ENCODE data around the gene ASRGL1.

ASRGL1 gene

DNA sequence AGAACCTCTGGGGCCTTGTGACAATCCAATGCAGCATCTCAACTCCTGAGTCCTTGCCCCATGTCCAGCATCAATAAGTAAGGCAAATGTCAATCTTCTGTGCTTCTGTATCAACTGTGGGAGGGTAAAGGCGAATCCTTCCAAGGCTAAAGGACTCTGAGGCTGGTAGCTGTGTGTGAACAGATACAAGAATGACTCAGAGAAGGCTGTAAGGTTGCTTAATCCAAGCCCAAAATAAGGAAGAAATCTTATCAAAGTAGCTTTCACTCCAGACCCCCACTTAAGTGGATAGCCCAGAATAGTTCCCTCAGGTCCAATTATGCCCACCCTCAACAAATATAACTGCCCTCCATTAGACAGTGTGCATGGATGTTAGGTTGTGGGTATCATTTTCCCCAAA, 53.5 kb downstream of the ASRGL1 start:
- no peak for TF ChIP-seq CTCF (IDR thresholded peaks at IDR 0.05)

GRCh38 chr11:62391642-62392425, 54.6 kb downstream of the ASRGL1 start:
- no peak for TF ChIP-seq CTCF (IDR thresholded peaks at IDR 0.05)

- no peak for TF ChIP-seq CTCF (IDR thresholded peaks at IDR 0.05)
These were observed 55.3 kb downstream of the ASRGL1 start for GRCh38 chr11:62392506-62392905.

DNA sequence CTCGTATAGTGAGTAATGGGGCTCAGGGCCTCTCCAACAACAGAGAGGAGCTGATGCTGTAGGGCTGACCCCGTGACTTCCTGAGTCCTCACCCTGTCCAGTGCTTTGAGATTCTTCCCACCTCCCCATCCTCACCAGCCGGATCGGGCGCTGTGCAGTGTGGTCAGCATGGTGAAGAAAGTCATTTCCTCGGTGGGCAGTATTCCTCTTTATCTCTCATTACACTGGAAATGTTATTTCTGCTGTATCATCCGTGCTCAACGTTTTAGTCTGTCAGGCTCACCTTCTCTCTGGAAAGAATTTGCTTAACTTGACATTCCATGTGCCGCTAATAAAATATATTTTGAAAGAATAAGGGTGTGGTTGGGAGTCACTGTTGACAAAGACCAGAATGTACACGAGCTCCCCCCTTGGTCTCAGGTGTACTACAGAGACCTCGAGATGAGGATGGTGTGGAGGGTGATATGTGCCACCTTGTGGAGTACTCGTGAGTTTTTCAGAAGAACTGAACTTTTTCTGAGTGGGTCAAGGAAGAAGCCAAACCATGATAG, 55.9 kb downstream of the ASRGL1 start:
- TF ChIP-seq CTCF (IDR thresholded peaks at IDR 0.05) = peak; percentile 42; the same call in 1 of the 2 replicates

DNA sequence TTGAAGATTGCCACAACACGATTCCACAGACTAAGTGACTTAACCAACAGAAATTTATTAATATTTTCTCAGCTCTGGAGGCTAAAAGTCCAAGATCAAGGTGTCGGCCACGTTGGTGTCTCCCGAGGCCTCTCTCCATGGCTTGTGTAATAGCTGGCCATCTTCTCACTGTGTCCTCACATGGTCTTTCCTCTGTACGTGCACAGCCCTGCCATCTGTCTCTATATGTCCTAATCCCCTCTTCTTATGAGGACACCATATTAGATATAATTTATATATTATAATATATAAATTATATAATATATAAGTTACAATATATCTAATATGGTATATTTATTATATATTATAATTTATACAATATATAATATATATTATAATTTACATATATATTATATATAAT, 56.5 kb downstream of the ASRGL1 start:
- TF ChIP-seq CTCF (IDR thresholded peaks at IDR 0.05) = no peak

- TF ChIP-seq CTCF (IDR thresholded peaks at IDR 0.05) = peak; percentile 74
These were observed 57.7 kb downstream of the ASRGL1 start for GRCh38 chr11:62394825-62395538.

GRCh38 chr11:62395885-62396551, 58.8 kb downstream of the ASRGL1 start:
- TF ChIP-seq CTCF (IDR thresholded peaks at IDR 0.05) = no peak
